ENCODE results near the gene PAPPA2.

DNA sequence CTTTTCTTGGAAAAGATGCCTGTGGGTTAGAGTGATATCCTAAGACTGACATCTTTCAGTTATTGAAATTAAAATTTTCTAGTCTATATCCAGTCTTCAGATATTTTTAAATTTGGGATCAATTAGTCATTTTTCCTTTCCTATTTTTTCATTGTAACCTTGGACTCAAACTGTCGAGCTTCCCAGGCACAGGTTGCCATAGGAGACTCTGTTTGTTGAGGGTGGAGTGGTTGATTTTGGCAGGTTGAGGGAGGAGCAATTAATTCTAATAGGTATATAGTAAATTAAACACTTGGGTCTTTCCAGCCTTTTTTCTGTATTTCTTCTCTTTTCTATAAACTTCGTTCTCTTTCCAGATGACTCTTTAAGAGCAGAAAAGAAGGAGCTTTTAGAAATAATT lies 374.7 kb downstream of the PAPPA2 start:
- TF ChIP-seq POLR2A (IDR thresholded peaks at IDR 0.05) (no peak), POLR2AphosphoS5 (IDR thresholded peaks at IDR 0.05) (no peak), EP300 (IDR thresholded peaks at IDR 0.05) (no peak)
- TF ChIP-seq, protein P1, sequence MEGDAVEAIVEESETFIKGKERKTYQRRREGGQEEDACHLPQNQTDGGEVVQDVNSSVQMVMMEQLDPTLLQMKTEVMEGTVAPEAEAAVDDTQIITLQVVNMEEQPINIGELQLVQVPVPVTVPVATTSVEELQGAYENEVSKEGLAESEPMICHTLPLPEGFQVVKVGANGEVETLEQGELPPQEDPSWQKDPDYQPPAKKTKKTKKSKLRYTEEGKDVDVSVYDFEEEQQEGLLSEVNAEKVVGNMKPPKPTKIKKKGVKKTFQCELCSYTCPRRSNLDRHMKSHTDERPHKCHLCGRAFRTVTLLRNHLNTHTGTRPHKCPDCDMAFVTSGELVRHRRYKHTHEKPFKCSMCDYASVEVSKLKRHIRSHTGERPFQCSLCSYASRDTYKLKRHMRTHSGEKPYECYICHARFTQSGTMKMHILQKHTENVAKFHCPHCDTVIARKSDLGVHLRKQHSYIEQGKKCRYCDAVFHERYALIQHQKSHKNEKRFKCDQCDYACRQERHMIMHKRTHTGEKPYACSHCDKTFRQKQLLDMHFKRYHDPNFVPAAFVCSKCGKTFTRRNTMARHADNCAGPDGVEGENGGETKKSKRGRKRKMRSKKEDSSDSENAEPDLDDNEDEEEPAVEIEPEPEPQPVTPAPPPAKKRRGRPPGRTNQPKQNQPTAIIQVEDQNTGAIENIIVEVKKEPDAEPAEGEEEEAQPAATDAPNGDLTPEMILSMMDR (IDR thresholded peaks at IDR 0.05), result no peak
